HG02840 (cell line): ENCODE measurements around the gene PGAM4.
"Not testable (repeated sequence)": the region's sequence is repeated elsewhere in the genome, so short reads cannot be mapped to it uniquely, and the experiment has no call there.

Experiments used
- ATAC-seq: cut with Tn5 transposase; IDR thresholded peaks from one replicate; pipeline ENCODE4 v1.9.1; 2021; ENCODE audit warnings: mild to moderate bottlenecking, moderate library complexity, moderate number of reproducible peaks; ENCODE audit not compliant: unreplicated experiment, low FRiP score

The PGAM4 gene

GRCh38 chrX:77930581-77930980, 38.9 kb downstream of the PGAM4 start:
- ATAC-seq: no peak

- ATAC-seq: no peak
Observed at GRCh38 chrX:77925764-77926163, 43.7 kb downstream of the PGAM4 start.

GRCh38 chrX:77924320-77924859, 45.0 kb downstream of the PGAM4 start:
- no peak for ATAC-seq

GRCh38 chrX:77922787-77923186, 46.7 kb downstream of the PGAM4 start:
- ATAC-seq: no peak

GRCh38 chrX:77919370-77919769, 50.1 kb downstream of the PGAM4 start:
- ATAC-seq: not testable (repeated sequence)

- no peak for ATAC-seq
Observed at GRCh38 chrX:77918568-77918967, 50.9 kb downstream of the PGAM4 start.
